ENCODE data around the gene B3GNT5.

DNA sequence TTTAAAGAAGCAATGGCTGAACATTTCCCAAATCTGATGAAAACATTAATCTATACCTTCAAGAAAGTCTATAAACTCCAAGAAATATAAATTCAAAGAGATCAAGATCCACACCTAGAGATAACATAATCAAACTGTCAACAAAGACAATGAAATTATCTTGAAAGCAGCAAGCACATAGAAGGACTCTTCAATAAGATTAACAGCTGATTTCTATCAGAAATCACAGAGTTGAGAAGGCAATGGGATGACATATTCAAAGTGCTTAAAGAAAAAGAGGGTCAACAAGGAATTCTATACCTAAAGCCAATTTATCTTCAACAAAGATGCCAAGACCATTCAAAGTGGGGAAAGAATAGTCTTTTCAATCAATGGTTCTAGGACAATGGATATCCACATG is 49.4 kb upstream of the B3GNT5 start:
- TF ChIP-seq POLR2A (IDR thresholded peaks at IDR 0.05) = no peak
- no peak for TF ChIP-seq CTCF (IDR thresholded peaks at IDR 0.05)
- TF ChIP-seq EP300 (IDR thresholded peaks at IDR 0.05; ENCODE audit: low read depth) = no peak

Data from transverse colon (tissue), 3 donors.